GM12878 (cell line): ENCODE data around the gene CST8.

Experiments used
- CTCF ChIP-seq, 3 experiments: IDR thresholded peaks in 2 of 3; conservative IDR thresholded peaks in 1 of 3; 2 replicates each; pipeline ENCODE4 v1.5.1; 2011; ENCODE audit warnings: low read depth in 3 of 3, low read length in 3 of 3, mild to moderate bottlenecking in 3 of 3, control low read depth in 2 of 3, moderate library complexity in 2 of 3, inconsistent platforms in 1 of 3, mixed read lengths in 1 of 3; ENCODE audit not compliant: control insufficient read depth in 2 of 3, insufficient read depth in 1 of 3; ENCODE audit errors: extremely low read depth in 1 of 3
- ELK1 ChIP-seq: IDR thresholded peaks from 2 replicates; pipeline ENCODE4 v1.6.1; 2012; ENCODE audit warnings: low read depth, low read length, improper control_type of control experiment
- EZH2 ChIP-seq: IDR thresholded peaks from 2 replicates; pipeline ENCODE4 v1.6.1; 2012; ENCODE audit warnings: low read depth, mild to moderate bottlenecking, control low read depth, inconsistent platforms, low read length, borderline replicate concordance; ENCODE audit not compliant: control insufficient read depth
- JUNB ChIP-seq: IDR thresholded peaks from 2 replicates; pipeline ENCODE4 v1.6.1; 2016; ENCODE audit warnings: antibody characterized with exemption, mild to moderate bottlenecking
- NRF1 ChIP-seq: conservative IDR thresholded peaks from 2 replicates; pipeline ENCODE4 v1.6.1; 2011; ENCODE audit warnings: mild to moderate bottlenecking, low read depth, low read length, improper control_type of control experiment
- POLR2A ChIP-seq: IDR thresholded peaks from 2 replicates; pipeline ENCODE4 v1.6.1; 2011; ENCODE audit warnings: low read depth, mild to moderate bottlenecking, low read length
- PRDM15 ChIP-seq: fragments of 450-650 bp; formaldehyde crosslinking; IDR thresholded peaks from 2 replicates; pipeline ENCODE4 v1.4.0; 2020; ENCODE audit warnings: mild to moderate bottlenecking, moderate library complexity
- SKIL ChIP-seq: fragments of 450-650 bp; IDR thresholded peaks from 2 replicates; pipeline ENCODE4 v1.6.1; 2017; ENCODE audit warnings: mild to moderate bottlenecking, low read depth, inconsistent platforms; ENCODE audit not compliant: poor library complexity, severe bottlenecking
- SREBF1 ChIP-seq: IDR thresholded peaks from 2 replicates; pipeline ENCODE4 v1.6.1; 2012; ENCODE audit warnings: mild to moderate bottlenecking, low read length
- SRF ChIP-seq, 2 experiments: IDR thresholded peaks; 2 replicates each; pipeline ENCODE4 v1.6.1; 2011; ENCODE audit warnings: low read depth in 2 of 2, low read length in 2 of 2, mild to moderate bottlenecking in 1 of 2, moderate library complexity in 1 of 2
- USF1 ChIP-seq: IDR thresholded peaks from 2 replicates; pipeline ENCODE4 v1.6.1; 2011; ENCODE audit warnings: borderline replicate concordance, low read depth, mild to moderate bottlenecking, moderate library complexity, mixed read lengths, low read length; ENCODE audit not compliant: insufficient read depth; ENCODE audit errors: extremely low read length
- USF2 ChIP-seq: IDR thresholded peaks from 2 replicates; pipeline ENCODE4 v1.6.1; 2011; ENCODE audit warnings: low read depth, low read length, improper control_type of control experiment, borderline replicate concordance
- YY1 ChIP-seq: IDR thresholded peaks from 2 replicates; pipeline ENCODE4 v1.6.1; 2011; ENCODE audit warnings: low read depth, mild to moderate bottlenecking, low read length
- ZNF207 ChIP-seq: fragments of 450-650 bp; IDR thresholded peaks from 2 replicates; pipeline ENCODE4 v1.6.1; 2014; ENCODE audit warnings: antibody characterized with exemption, mild to moderate bottlenecking, borderline replicate concordance

- TF ChIP-seq CTCF (IDR thresholded peaks at IDR 0.05 in 2 of 3, conservative IDR thresholded peaks at IDR 0.05 in 1 of 3; ENCODE audit: control insufficient read depth in 2 of 3, extremely low read depth in 1 of 3, insufficient read depth in 1 of 3, low read depth in 3 of 3, low read length in 3 of 3) (no peak), SRF (IDR thresholded peaks at IDR 0.05; ENCODE audit: low read depth in 2 of 2, low read length in 2 of 2) (no peak), POLR2A (no peak), NRF1 (no peak), USF1 (no peak), YY1 (no peak), ELK1 (no peak), SKIL (no peak), JUNB (no peak), EZH2 (no peak), PRDM15 (CRISPR knock-in tag) (no peak), USF2 (no peak), ZNF207 (no peak), SREBF1 (no peak)
These were observed 1.9 kb upstream of the CST8 start for GRCh38 chr20:23488996-23489395.
